Stimulated activated CD4-positive, alpha-beta T cell treated with anti-CD3 and anti-CD28 coated beads, Interleukin-15, amount 100 ng/mL, for 24 hours (primary cell): Measurements from ENCODE around the gene RXRB.
"Not testable (repeated sequence)": the region's sequence is repeated elsewhere in the genome, so short reads cannot be mapped to it uniquely, and the experiment has no call there.

ENCODE experiments used
- DNase-seq: peaks from one replicate; pipeline ENCODE4 v3.0.0-alpha.2; 2020

The RXRB gene

DNA sequence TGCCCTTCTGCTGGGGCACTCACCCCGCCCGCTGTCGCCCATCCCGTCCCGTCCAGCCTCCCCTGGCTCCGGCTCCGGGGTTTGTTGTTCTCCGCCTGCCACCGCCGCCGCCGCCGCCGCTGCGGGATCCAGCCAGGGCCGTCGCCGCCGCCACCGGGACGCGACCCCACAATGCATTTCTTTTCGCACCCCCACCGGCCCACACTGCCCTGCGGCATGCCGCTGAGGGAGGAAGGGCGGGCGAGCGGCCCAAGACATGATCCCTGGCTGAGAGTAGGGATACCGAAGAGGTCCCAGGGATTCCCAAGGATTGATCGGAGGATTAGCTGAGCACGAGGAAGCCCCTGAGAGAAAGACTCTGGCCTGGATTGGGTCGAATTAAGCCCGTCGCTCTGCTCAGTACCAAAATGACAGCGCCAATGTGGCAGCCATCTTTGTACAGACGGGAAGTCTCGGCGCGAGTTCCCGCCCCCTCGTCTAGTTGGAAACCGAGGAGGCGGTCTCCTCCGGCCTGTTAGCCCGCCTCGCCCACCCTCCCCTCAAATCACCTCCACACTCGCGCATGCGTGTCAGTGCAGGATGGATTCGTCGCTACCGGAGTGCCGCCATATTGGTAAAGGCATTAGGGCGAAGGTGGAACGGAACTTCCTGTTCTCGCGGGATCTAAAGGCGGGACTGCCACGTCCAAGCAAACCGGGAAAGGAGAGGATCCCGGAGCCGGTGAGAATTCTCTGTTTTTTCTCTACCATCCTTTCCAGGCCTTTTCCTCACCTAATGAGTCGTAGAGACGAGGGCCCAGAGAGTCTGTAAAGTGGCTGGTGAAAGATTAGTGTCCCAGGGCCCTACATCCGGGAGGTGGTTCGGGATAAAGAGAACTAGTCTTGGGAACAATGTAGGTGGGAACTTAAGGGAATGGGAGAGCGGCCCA, at the start of gene RXRB, which contains the start of gene SLC39A7:
Gene RXRB (minus strand): TSS at position 447 of the 928 bp plus-strand sequence. CDS start 189 bp downstream, at position 258.
Gene SLC39A7 (plus strand): TSS at position 649 of the 928 bp plus-strand sequence. CDS start 379 bp downstream, outside the sequence.
- DNase-seq: peak; percentile 99

DNA sequence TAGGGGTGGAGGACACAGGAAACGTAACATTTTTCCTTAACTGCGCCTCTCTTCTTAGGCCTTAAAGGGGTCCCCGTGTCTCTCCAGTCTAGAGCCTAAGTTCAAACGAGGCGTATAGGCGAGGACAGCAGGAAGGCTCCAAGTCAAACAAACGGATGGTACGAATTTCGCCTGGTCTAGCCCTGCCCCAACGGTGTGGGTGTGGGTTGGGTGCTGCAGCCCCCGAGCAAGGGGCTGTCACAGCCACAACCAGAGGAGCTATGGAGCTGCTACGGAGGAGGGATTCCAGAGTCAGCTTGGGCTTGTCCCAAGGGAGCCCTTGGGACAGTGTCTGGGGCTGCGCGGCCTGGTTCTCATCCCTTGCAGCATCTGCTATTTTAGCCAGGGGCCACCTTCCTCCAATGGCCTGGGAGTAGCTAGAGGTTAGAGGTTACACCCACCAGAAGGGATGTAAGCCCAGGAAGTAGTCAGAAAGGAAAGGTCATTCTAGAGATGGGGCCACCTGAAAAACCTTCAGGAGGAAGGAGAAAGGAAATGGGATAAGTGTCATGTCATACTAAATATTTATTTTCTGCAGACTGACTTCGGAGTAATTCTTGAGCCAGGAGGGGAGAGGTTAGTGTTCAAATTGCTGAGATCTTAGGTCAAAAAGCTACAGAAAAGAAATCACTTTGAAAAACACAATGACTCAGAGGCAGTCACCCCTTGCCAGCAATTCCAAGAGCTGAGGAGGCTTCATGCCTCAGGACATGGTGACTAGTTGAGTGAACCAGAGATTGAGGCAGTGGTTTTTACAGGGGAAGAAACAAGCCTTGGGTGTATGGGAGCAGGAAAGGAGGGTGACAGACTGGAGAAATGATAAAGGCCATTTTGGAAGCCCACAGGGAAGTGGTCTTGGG, 49.5 kb upstream of the RXRB start:
- DNase-seq: peak; percentile 13

DNA sequence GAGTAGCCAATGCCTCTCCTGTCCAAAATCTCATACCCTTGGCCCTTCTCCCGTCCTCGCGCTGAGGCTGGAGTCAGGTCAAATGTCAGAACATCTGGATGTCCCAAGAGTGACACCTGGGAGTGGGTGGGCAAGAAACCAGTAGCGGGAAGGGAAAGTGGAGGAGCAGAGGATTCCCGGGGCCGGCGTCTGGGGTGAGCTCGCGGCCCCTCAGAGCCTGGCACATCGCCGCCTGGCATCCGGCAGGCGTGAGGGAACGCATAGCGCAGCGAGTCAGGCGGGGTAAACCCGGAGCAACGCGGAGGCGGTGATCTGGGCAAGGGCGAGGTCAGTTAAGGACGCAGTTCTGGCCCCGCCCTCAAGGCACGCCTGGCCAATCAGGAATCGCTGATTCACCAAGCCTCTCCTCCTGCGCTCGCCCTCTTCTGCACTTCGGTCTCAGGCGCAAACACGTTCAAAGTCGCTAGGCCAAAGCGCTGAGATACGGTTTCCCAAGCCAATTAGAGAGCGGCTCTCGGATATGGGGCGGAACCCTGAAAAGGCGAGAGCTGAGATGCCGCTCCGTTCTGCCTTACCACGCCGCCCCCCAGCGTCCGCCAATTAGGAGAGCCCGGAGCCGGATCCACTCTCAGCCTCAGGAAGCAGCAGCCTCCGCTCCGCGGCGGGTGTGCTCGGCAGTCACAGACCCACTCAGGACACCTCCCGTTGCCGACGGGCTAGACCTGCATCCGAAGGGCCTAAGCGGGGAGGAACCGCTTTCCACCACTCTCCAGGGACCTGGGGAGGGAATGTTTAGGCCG, 48.7 kb upstream of the RXRB start:
- peak; percentile 98 for DNase-seq

DNA sequence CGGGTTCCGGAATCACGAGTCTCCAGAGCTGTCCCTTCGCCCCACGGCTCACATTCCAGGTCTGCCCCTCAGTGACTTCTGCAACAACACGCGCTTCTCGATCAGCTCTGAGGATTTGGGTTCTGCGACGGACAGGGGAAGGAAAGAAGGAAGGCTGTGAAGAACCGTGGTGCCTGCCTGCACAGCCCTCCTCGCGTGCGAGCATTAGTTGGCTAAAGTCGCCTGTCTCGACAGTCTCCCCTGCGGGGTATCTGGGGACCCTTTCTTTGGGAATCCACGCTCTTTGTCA, 48.1 kb upstream of the RXRB start:
- DNase-seq: no peak

DNA sequence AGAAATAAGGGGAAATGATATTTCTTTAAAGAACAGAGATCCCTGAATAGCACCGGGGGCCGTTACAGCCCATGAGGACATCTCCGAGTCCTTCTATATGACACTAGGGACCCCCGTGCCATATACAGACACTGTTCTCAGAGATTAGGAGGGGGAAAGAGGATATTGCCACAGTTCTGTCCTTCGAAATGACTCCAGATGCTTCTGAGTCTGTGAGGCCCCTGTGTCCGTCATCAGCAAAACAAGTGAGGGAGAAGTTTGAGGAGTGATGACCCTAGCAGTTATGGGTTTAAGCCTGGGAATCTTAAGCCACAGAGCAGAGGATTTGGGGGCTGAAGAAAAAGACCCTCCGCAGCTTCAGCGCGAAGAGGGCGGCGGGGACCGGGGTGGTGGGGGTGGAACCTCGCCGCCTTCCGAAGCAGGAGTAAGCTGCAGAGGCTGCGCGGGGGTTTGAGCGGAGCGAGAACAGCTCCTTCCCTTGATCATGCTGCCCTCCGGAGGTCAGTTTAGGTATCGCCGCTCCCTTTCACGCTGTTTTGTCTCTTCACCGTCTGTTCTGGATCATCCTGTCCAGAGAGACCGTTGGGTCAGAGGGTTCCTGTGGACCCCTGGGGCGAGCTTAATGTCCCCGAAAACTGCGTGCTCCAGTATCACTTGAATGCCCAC, 47.6 kb upstream of the RXRB start:
- peak; percentile 94 for DNase-seq

DNA sequence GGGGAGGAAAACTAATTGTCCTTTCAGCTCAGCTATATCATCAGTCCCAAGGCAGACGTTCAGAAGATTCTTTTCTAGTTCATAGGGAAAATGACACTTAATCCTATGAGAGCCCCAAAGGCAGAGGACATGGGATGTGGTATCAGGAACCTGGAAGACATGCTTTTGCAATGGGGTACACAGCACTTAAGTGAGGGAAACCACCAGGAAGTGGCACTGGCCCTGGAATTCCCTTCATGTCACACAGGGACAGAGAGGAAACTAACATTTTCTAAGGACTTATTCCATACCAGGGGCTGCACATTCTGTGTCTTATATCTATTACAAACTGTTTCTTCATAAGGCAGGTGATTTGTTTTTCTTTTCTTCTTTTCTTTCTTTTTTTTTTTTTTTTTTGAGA, 43.0 kb upstream of the RXRB start:
- DNase-seq: no peak

DNA sequence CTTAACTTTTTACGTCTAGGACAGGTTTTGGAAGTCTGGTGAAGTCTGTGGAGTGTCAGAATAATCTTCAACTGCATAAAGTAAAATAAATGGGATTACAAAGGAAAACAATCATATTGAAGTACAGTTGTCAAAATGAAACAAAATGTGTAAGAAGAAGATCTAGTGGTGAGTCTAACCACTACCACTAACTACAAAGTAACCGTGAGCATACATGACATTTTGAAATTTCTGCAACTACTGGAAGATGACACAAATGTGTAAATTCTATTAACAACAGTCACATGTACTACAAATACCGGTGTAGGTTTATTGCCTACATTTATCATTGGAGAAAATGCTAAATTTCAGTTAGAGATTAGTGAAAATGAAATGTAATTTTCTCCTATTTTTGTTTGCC, 41.5 kb upstream of the RXRB start:
- DNase-seq: no peak

DNA sequence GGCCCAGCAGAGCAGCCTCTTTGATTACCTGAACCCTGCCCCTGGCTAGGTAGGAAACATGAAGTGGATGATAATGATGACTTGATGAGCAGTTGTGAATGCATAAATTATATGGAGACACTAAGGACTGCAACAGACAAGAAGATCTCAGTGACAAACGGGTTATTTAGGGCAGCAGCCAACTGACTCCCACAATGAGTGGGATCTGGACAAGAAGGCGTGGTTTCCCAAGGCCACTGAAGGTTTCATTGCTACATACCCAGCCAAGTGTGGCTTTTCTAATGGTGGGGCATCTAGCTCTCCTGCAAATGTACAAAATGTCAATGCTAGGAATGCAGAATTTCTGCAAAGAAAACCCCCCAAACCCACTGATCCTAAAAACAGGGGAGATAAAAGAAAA, 37.3 kb upstream of the RXRB start:
- DNase-seq: no peak

DNA sequence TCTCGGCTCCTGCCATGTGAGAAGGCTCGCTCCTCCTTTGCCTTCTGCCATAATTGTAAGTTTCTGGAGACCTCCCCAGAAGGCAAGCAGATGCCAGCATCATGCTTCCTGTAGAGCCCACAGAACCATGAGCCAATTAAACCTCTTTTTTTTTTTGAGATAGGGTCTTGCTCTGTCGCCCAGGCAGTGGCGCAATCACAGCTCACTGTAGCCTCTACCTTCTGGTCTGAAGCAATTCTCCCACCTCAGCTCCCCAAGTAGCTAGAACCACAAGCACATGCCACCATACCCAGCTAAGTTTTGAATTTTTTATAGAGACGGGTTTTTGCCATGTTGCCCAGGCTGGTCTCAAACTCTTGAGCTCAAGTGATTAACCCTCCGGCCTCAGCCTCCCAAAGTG, 36.4 kb upstream of the RXRB start:
- no peak for DNase-seq

DNA sequence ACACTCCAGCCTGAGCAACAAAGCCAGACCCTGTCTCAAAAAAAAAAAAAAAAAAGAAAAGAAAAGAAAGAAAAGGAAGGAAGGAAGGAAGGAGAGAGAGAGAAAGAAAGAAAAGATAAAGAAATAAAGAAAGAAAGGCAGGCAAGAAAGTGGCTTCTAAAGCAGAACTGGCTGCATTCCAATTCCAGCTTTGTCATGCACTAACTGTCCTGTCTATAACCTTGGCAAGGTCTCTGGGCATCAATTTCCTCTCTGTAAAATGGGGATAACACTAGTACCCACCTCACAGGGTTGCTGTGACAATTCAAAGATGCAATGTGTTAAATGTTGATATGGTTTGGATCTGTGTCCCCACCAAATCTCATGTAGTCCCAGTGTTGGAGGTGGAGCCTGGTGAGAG, 35.9 kb upstream of the RXRB start:
- DNase-seq: no peak

DNA sequence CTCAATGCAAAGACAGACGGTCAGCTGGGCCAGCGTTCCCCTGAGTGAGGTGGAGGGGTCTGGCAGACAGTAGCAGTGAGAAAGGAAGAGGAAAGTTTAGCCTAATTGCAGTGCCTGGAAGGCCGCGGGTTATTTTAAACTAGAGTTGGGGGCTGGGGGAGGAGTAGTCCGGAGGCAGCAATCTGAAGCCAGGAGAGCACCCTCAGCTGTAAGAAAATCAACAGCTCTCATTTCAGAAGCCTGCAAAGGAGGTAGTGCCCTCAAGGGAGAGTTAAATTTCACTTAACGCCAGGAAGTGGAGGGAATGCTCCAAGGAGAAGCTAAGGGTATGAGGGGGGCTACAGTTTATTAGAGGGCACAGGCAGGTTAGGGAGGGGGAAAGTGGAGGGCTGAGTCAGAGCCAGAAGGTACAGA, 34.8 kb upstream of the RXRB start:
- DNase-seq: no peak

DNA sequence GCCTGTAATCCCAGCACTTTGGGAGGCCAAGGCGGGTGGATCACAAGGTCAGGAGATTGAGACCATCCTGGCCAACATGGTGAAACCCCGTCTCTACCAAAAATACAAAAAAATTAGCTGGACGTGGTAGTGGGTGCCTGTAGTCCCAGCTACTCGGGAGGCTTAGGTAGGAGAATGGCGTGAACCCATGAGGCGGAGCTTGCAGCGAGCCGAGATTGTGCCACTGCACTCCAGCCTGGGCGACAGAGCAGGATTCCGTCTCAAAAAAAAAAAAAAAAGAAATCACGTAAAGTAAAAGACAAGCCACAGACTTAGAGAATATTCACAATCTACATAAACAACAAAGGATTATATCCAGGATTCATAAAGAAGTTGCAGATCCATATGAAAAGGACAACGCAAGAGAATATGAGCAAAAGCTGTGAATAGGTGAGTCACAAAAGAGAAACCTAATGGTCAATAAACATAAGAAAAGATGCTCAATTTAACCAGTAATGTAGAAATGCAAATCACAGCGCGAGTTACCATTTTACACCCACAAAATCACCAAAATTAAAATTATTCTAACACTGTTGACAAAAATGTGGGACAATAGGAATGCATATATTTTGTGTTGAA, 26.1 kb upstream of the RXRB start:
- not testable (repeated sequence) for DNase-seq

DNA sequence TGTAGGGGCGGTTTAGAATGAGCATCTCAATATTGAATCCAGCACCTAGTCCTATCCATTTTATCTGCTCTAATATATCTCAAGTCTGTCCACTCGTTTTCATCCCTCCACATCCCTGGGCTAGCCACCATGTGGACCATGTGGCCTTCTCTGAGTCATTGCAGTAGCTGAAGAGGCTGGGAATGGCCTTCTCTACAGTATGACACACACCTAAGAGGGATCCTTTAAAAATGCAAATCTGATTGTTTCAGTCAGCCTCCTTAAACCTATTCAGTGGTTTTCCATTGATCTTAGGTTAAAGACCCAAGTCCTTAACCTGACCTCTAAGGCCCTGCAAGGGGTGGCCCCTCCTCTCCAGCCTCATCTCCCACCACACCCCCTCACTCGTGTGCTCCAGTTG, 17.2 kb upstream of the RXRB start:
- no peak for DNase-seq

DNA sequence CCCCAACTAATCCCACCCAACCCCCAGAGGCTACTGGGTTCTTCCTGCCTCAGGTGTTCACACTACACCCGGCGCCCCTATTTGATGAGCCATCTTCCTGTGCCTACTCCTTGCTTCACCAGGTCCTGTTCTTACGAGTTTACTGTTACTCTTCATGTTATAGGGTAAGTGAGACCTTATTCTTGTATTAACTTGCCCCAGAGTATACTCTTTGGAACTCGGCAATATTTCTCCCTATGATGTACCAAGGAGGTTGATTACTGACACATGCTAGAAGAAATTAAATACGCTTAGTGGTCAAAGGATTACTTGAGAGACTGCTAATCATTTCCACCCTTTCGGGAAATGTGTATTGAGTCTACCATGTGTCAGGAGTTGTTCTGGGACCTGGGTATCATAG, 16.8 kb upstream of the RXRB start:
- DNase-seq: no peak

DNA sequence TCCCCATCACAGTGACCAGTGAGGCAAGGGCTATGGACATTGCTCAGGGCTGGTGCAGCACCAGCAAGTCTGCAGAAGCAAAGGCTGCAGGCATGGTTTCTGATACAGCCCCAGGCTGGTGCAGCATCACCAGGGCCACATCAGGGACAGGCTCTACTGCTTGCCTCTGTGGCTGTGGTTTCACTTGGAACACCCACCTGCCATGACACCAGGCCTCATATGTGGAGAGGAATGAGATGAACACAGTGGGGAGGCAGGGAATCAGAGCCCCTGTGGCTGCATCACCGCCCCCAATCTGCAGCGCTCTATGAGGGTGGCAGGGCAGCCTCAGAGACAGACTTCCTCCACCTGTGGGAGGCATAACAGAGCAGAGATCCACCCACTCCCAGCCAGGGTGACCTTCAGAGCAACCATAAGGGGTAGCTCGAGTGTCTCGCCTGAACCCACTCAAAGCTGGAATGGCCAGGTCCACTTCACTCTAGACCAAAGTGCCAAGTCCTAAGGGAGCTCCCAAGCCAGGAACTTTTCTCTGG, 15.7 kb upstream of the RXRB start:
- no peak for DNase-seq

DNA sequence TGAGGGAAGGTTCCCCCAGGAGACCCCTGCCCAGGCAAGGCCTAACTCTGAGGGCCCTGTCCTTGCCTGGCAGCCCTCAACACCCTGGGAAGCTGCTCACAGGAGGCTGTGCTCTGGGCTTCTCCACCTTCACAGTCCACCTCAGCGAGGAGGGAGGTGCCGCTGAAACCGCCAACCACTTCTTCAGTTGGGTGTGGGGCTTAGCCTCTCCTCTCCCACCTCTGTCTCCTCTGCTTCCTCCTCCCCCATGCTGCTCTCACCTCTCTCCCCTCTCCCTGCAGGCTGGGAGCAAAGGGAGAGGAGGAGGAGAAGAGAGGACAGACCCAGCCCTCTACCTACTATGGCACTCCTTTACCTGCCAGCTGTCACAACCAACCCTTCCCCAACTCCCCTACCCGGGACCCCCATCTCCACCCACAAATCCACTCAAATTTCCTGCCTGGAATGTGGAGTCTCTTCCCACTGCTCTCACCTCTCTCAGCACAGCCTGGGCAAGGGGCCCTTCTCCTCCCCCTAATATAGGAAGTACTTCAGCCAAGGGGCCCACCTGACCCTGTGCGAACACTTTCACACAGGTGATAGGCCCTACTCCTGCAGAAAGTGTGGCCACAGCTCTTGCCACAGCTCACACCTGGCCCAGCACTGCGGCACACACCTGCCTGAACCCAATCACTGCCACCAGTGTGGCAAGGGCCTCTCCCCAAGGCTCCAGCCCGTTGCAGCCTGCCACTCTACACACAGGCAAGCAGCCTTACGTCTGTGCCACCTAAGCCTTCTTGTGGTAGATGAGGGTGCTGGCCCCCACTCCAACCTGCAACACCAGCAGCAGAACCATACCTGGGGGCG, 15.0 kb upstream of the RXRB start:
- DNase-seq: no peak

DNA sequence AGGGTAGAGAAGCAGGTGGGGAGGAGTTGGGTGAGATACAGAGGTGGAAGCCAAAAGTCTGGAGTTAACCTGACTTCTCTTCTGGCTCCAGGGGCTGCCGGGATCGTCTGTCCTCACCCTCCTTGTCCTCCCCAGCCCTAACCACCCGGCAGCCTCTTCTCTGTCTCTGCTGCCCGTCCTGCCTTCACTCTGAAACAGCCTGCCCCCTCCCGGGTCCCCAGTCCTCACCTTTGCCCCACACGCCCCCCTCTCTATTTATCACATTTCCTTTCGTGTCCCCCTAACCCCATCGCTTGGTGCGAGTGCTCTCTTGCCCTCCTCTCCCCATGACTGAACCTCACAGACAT, 13.5 kb upstream of the RXRB start:
- DNase-seq: no peak

DNA sequence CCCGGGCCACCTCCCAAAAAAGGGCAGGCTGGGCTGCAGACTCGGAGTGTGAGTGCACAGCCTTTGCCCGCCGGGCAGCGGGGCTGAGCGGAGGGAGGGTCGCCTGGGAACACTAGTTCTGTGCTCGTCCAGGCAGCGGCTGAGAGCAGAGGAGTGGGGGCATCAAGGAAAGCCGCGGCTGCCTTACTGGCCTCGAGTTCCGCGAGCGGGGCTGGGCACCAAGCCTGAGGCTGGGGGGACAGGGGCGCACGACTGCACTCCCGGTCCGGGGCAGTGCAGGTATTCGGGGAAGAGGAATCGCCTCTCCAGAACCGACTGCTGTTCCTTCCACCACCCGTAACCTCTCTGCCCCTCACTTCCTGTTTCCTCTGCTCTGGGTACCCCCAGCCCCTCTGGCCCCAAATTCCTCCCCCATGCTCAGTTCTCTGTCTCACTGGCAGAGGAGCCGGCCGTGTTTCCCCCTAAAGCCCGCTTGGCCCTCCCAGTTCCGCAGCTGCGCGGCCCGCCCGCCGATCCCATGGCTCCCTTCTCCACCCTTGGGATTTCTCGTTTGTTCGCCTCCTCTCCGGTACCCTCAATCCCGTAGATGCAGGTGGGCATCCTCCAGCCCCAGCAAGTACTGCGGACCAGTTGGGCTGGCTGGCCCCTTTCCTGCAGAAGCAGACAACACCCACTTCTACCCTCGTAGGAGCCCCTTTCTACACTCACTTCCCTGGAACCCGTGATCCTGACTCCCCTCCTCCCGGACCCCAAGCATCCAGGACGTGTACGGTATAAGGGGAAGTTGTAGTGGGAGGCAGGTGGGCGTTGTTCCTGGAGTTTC, 12.9 kb upstream of the RXRB start:
- peak; percentile 39 for DNase-seq

DNA sequence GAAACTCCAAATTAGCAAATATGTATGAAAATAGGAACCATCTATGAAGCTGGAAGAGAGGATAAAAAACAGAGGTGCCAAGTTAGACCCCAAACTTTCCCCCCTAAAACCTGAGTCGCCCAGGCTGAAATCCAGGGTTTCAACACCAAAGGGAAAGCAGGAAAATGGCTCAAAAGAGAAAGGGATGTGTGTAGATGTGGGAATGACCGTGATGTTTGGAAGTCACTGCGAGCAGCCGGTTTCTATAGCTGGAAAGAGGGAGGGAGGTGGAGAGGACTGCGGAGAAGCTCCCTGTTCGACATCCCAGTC, 12.3 kb upstream of the RXRB start:
- DNase-seq: no peak
